Measurements from ENCODE around the gene COPB2.

COPB2 gene

DNA sequence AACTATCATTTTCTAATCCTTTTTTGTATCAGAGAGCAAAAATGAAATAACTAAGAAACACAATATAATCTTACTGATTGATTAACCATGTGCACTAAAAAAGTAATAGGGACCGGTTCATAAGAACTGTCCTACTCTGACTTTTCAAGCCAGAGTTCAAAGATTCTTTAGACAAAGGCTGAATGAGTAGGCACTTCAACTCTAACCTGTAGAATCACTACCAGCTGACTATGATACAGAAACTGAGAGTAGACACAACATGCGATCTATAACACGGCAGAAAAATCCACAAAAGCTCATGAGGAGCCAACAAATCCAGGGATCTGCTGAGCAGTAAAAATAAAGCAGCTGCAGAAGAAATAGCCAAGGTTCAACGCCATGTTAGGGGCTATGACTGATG is 8.9 kb downstream of the COPB2 start:
- Histone ChIP-seq H3K4me3 (ENCODE audit: low read depth in 1 of 2, low read length in 2 of 2) (no peak overlapping the region), H3K36me3 (ENCODE audit: insufficient read depth, low read length) (peaks cover 66% of the 10 kb centered on the region), H3K27me3 (ENCODE audit: insufficient read depth, low read length, poor library complexity) (no peaks in the 10 kb centered on the region), H4K20me1 (ENCODE audit: insufficient read depth, low read length) (peaks cover 6% of the 10 kb centered on the region; the same call in 1 of the 2 replicates), H3K27ac (ENCODE audit: low read length) (no peak overlapping the region), H2AFZ (ENCODE audit: low read depth, low read length) (no peak overlapping the region), H3K9me3 (ENCODE audit: insufficient read depth, low read length, severe bottlenecking) (no peaks in the 10 kb centered on the region), H3K4me2 (ENCODE audit: insufficient read depth, low read length) (no peak overlapping the region), H3K4me1 (ENCODE audit: insufficient read depth, low read length) (no peaks in the 10 kb centered on the region), H3K9ac (ENCODE audit: low read depth, low read length) (no peak overlapping the region), H3K79me2 (ENCODE audit: insufficient read depth, low read length) (peaks cover 47% of the 10 kb centered on the region)
- TF ChIP-seq CTCF (IDR thresholded peaks at IDR 0.05; ENCODE audit: borderline replicate concordance, extremely low read depth, low read length, poor library complexity, severe bottlenecking) (no peak), EZH2 (IDR thresholded peaks at IDR 0.05; ENCODE audit: borderline replicate concordance, low read depth, low read length, severe bottlenecking) (no peak)
- no peak for DNase-seq
- ATAC-seq (ENCODE audit: insufficient read depth, low read depth), result no peak

GRCh38 chr3:139378587-139379241 is 10.7 kb downstream of the COPB2 start:
- Histone ChIP-seq H3K4me3 (ENCODE audit: low read depth in 1 of 2, low read length in 2 of 2) (no peak overlapping the region), H3K36me3 (ENCODE audit: insufficient read depth, low read length) (peaks cover 84% of the 10 kb centered on the region), H3K4me2 (ENCODE audit: insufficient read depth, low read length) (no peak overlapping the region), H4K20me1 (ENCODE audit: insufficient read depth, low read length) (peaks cover 3% of the 10 kb centered on the region; the same call in 1 of the 2 replicates), H3K79me2 (ENCODE audit: insufficient read depth, low read length) (peaks cover 29% of the 10 kb centered on the region), H3K27me3 (ENCODE audit: insufficient read depth, low read length, poor library complexity) (no peaks in the 10 kb centered on the region), H2AFZ (ENCODE audit: low read depth, low read length) (no peak overlapping the region), H3K4me1 (ENCODE audit: insufficient read depth, low read length) (no peaks in the 10 kb centered on the region), H3K9me3 (ENCODE audit: insufficient read depth, low read length, severe bottlenecking) (no peaks in the 10 kb centered on the region), H3K9ac (ENCODE audit: low read depth, low read length) (no peak overlapping the region), H3K27ac (ENCODE audit: low read length) (no peak overlapping the region)
- DNase-seq (no peak), ATAC-seq (ENCODE audit: insufficient read depth, low read depth) (no peak)
- no peak for TF ChIP-seq EZH2 (IDR thresholded peaks at IDR 0.05; ENCODE audit: borderline replicate concordance, low read depth, low read length, severe bottlenecking)

- no peaks in the 10 kb centered on the region for H3K9me3 ChIP-seq (ENCODE audit: insufficient read depth, low read length, severe bottlenecking)
- H3K27ac ChIP-seq (ENCODE audit: low read length), result no peak overlapping the region
- ATAC-seq (ENCODE audit: insufficient read depth, low read depth), result no peak
- H3K79me2 ChIP-seq (ENCODE audit: insufficient read depth, low read length), result peaks cover 24% of the 10 kb centered on the region
- H2AFZ ChIP-seq (ENCODE audit: low read depth, low read length), result no peak overlapping the region
- no peak overlapping the region for H3K4me2 ChIP-seq (ENCODE audit: insufficient read depth, low read length)
- no peak for DNase-seq
- no peak for TF ChIP-seq EZH2 (IDR thresholded peaks at IDR 0.05; ENCODE audit: borderline replicate concordance, low read depth, low read length, severe bottlenecking)
- no peak for TF ChIP-seq CTCF (IDR thresholded peaks at IDR 0.05; ENCODE audit: borderline replicate concordance, extremely low read depth, low read length, poor library complexity, severe bottlenecking)
- peaks cover 88% of the 10 kb centered on the region for H3K36me3 ChIP-seq (ENCODE audit: insufficient read depth, low read length)
- H3K4me1 ChIP-seq (ENCODE audit: insufficient read depth, low read length), result no peaks in the 10 kb centered on the region
- no peaks in the 10 kb centered on the region for H3K27me3 ChIP-seq (ENCODE audit: insufficient read depth, low read length, poor library complexity)
- H3K9ac ChIP-seq (ENCODE audit: low read depth, low read length), result no peak overlapping the region
- no peak overlapping the region for H3K4me3 ChIP-seq (ENCODE audit: low read depth in 1 of 2, low read length in 2 of 2)
- H4K20me1 ChIP-seq (ENCODE audit: insufficient read depth, low read length), result peaks cover 3% of the 10 kb centered on the region; the same call in 1 of the 2 replicates
These were observed 12.1 kb downstream of the COPB2 start for GRCh38 chr3:139377378-139377777.

DNA sequence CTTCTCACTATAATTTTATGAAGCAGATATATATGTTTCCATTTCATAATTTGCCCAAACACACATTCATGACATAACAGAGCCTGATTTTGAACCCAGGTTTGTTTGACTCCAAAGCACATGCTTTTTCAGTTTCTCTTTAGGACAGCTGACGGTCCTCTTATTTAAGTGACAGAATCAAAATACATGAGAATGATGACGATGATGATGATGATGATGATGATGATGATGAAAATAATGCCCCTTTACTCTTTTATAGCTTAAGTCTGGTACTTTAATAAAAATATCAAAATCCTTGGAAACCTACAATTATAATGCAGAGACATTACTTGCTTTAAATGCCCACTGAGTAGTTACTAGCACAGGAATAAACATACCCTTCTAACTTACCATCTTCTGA is 15.3 kb downstream of the COPB2 start:
- ATAC-seq (ENCODE audit: insufficient read depth, low read depth), result no peak
- no peak overlapping the region for H3K27ac ChIP-seq (ENCODE audit: low read length)
- H4K20me1 ChIP-seq (ENCODE audit: insufficient read depth, low read length), result no peaks in the 10 kb centered on the region; the same call in 1 of the 2 replicates
- no peak overlapping the region for H3K9ac ChIP-seq (ENCODE audit: low read depth, low read length)
- peaks cover 93% of the 10 kb centered on the region for H3K36me3 ChIP-seq (ENCODE audit: insufficient read depth, low read length)
- no peaks in the 10 kb centered on the region for H3K9me3 ChIP-seq (ENCODE audit: insufficient read depth, low read length, severe bottlenecking)
- DNase-seq, result no peak
- H3K79me2 ChIP-seq (ENCODE audit: insufficient read depth, low read length), result no peaks in the 10 kb centered on the region
- H3K27me3 ChIP-seq (ENCODE audit: insufficient read depth, low read length, poor library complexity), result no peaks in the 10 kb centered on the region
- H3K4me1 ChIP-seq (ENCODE audit: insufficient read depth, low read length), result no peaks in the 10 kb centered on the region
- TF ChIP-seq EZH2 (IDR thresholded peaks at IDR 0.05; ENCODE audit: borderline replicate concordance, low read depth, low read length, severe bottlenecking) (no peak), CTCF (IDR thresholded peaks at IDR 0.05; ENCODE audit: borderline replicate concordance, extremely low read depth, low read length, poor library complexity, severe bottlenecking) (no peak)
- H2AFZ ChIP-seq (ENCODE audit: low read depth, low read length), result no peak overlapping the region
- H3K4me2 ChIP-seq (ENCODE audit: insufficient read depth, low read length), result no peak overlapping the region
- H3K4me3 ChIP-seq (ENCODE audit: low read depth in 1 of 2, low read length in 2 of 2), result no peak overlapping the region

Measured in DND-41 (cell line).